ENCODE results near the gene CXCL13. TPM values are rescaled to one million over a fixed set of nuclear protein-coding genes. Genes with fewer than 3 reads are reported as not detected.
A peak's percentile ranks its signal among the peaks of the same experiment; 100 is the strongest.

CXCL13 gene
- total and polyA plus RNA-seq, 8 donors, result 1.1 to 80.6 (median 3.4) TPM; not detected in 3

GRCh38 chr4:77595364-77595973 is 10.2 kb upstream of the CXCL13 start:
- no peaks in the 10 kb centered on the region for H3K36me3 ChIP-seq
- H3K27ac ChIP-seq, result no peak overlapping the region
- TF ChIP-seq EP300 (IDR thresholded peaks at IDR 0.05) (no peak), CTCF (IDR thresholded peaks at IDR 0.05) (no peak), POLR2AphosphoS5 (IDR thresholded peaks at IDR 0.05) (no peak), POLR2A (IDR thresholded peaks at IDR 0.05) (no peak)
- H3K4me1 ChIP-seq, result peaks cover 0 to 17% (median 4%) of the 10 kb centered on the region in 4 donors
- 74 to 83% (median 76%) methylated on average over 4 of the region's 4 CpGs for WGBS, 5 donors
- peaks cover 0 to 7% (median 0%) of the 10 kb centered on the region in 4 donors for H3K9me3 ChIP-seq
- intact Hi-C loops (cut with DNase I; ENCODE audit: low total_unique reads), result no loop called here
- H3K27me3 ChIP-seq, result no peaks in the 10 kb centered on the region
- no peak overlapping the region for H3K4me3 ChIP-seq
- no peak for DNase-seq

DNA sequence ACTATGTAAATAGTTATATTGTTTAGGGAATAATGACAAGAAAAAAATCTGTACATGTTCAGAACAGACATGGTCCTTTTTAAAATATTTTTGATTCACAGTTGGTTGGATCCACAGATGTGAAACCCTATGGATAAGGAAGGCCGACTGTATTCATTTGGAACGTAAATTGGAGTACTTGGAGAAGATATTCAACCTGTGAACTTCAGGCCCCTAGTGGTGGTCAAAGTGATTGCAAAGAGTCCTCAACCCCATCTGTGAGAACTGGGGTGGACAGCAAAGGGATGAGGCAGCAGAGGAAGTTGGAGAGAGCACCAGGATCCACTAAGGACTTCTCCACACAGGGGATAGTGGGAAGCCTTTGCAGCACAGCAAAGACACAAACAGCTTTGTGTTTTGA is 6.2 kb upstream of the CXCL13 start:
- Histone ChIP-seq H3K4me3 (no peak overlapping the region), H3K27me3 (no peaks in the 10 kb centered on the region), H3K4me1 (peaks cover 0 to 13% (median 2%) of the 10 kb centered on the region in 4 donors), H3K9me3 (peaks cover 0 to 7% (median 0%) of the 10 kb centered on the region in 4 donors), H3K27ac (no peak overlapping the region), H3K36me3 (no peaks in the 10 kb centered on the region)
- TF ChIP-seq POLR2AphosphoS5 (IDR thresholded peaks at IDR 0.05), result no peak
- TF ChIP-seq EP300 (IDR thresholded peaks at IDR 0.05), result no peak
- TF ChIP-seq CTCF (IDR thresholded peaks at IDR 0.05), result peak in 4 of 7 experiments; percentile 30 to 50 (median 39)
- no peak for TF ChIP-seq POLR2A (IDR thresholded peaks at IDR 0.05)
- DNase-seq, result peak; percentile 28 to 30
- WGBS, 5 donors, result 10 to 40% (median 30%) methylated on average over 2 of the region's 2 CpGs
- intact Hi-C loops (cut with DNase I; ENCODE audit: low total_unique reads), result no loop called here

DNA sequence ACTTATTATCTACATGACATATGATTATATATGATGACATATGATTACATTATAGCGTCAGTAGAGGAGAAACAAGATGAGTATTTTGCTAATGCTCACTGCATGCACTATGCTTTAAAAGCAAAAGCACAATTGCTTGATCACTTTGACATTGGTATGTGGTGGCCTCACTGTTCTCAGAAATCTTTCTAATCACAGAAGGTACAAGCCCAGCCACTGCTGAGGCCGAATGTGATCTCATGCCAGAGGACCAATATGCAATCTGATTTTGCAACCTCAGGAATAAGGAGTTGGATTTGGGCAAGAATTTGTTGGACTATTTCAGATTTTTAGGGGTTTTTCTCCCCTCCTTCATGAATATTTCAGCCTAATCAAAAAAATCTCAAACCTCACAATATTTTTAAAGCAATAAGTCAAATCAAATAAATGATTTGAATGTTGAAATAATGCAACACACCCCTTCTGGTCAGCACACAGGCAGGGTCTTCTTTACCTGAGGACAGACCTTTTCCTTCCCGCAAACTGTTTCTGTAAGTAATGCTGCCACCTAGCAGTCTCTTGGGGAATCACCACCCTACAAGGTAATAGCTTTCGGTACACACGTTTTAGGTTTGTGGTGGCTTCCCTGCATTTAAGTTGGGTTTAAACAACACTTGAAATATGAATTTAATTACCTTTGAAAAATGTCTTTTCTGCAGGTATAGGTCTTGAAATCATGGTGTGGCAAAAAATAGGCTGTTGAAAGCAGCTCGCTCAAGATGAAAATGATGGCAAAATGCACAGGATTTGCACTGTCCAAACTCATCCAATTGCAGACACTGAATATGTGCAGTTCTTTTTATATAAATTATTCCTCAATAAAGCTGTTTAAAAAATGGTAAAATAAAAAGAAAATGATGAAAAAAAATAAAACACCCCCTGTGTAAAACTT is 4.8 kb upstream of the CXCL13 start:
- Histone ChIP-seq H3K27me3 (no peaks in the 10 kb centered on the region), H3K36me3 (no peaks in the 10 kb centered on the region), H3K4me3 (no peak overlapping the region), H3K27ac (no peak overlapping the region), H3K9me3 (peaks cover 0 to 7% (median 0%) of the 10 kb centered on the region in 4 donors), H3K4me1 (peaks cover 0 to 13% (median 2%) of the 10 kb centered on the region in 4 donors)
- TF ChIP-seq CTCF (IDR thresholded peaks at IDR 0.05) (peak in 5 of 7 experiments; percentile 59 to 74 (median 70)), POLR2A (IDR thresholded peaks at IDR 0.05) (no peak), POLR2AphosphoS5 (IDR thresholded peaks at IDR 0.05) (no peak), EP300 (IDR thresholded peaks at IDR 0.05) (no peak)
- peak; percentile 45 to 60 for DNase-seq
- 24 to 28% (median 26%) methylated on average over 6 of the region's 6 CpGs for WGBS, 5 donors
- intact Hi-C loops (cut with DNase I; ENCODE audit: low total_unique reads), result no loop called here

DNA sequence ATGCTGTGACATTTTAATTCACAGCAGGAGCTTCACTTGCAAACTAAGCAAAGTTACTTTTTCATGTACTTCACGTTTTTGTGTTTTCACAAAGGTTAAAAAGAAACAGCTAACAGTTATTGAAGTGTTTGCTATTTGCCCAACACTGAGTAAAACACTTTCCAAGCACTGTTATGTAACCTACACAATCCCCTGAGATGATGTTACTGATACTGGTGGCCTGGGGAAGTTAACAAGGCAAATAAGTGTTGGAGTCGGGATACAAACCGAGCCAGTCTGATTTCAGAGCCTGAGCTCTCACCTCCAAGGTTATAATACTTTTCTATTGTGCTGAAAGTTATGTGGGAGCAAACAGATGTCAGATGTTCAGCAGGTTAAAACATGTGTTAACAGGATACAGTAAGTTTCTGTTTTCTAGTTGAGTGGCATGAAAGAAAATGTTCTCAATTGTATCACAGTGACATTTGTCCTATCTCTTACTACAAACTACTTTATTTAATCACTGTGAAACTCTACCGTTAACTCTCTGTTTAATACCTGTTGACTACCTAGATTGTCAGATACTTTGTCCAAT is 3.9 kb upstream of the CXCL13 start:
- H3K27ac ChIP-seq, result peak overlapping the region in 2 of 5 donors; percentile 6 to 45
- H3K9me3 ChIP-seq, result peaks cover 0 to 7% (median 0%) of the 10 kb centered on the region in 4 donors
- TF ChIP-seq EP300 (IDR thresholded peaks at IDR 0.05), result no peak
- no peak for TF ChIP-seq CTCF (IDR thresholded peaks at IDR 0.05)
- no peak for TF ChIP-seq POLR2A (IDR thresholded peaks at IDR 0.05)
- no peak for TF ChIP-seq POLR2AphosphoS5 (IDR thresholded peaks at IDR 0.05)
- intact Hi-C loops (cut with DNase I; ENCODE audit: low total_unique reads), result no loop called here
- no peaks in the 10 kb centered on the region for H3K27me3 ChIP-seq
- peaks cover 0 to 13% (median 2%) of the 10 kb centered on the region in 4 donors for H3K4me1 ChIP-seq
- no peaks in the 10 kb centered on the region for H3K36me3 ChIP-seq
- WGBS, 5 donors, result 23 to 46% (median 33%) methylated on average over 4 of the region's 4 CpGs
- no peak overlapping the region for H3K4me3 ChIP-seq
- DNase-seq, result no peak
